Activated CD4-positive, alpha-beta T cell treated with anti-CD3 and anti-CD28 coated beads for 48 hours (primary cell): ENCODE results near the gene HMGN3.

Source experiments
- DNase-seq: peaks from one replicate; pipeline ENCODE4 v3.0.0-alpha.2; 2020

HMGN3 gene

DNA sequence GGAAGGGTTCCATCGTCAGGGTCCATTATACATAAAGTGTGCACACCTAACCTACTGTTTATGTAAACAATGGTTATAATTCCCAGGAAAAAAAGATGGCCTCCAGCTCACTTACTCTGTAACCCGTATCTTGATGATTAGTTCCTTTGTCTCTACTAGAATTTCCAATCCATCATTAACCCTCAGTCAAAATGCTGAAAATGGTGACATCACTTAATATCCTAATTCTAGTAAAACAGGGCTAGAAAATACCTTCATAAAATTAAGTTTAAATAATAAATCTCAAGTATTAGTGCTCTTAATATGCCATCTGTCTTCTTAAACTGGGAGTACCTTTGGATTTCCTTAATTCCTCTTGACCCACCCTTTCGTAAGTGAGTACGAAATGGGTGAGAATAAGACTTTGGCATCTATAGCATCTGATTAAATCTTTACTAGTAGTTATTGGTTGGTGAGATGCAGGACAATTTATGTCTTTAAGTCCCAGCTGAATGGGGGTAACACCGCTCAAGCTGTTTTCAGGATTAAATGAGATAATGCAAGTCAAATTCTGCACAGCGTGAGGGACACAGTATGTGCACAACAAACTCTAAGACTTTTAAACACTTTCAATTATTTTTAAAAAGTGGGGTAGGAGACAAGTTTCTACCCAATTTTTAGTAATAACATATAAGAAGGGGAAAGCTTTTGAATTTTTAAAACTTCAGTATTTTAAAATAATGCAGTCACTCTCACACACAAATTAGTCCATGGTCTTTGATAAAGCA is 1.6 kb downstream of the HMGN3 start:
- no peak for DNase-seq

DNA sequence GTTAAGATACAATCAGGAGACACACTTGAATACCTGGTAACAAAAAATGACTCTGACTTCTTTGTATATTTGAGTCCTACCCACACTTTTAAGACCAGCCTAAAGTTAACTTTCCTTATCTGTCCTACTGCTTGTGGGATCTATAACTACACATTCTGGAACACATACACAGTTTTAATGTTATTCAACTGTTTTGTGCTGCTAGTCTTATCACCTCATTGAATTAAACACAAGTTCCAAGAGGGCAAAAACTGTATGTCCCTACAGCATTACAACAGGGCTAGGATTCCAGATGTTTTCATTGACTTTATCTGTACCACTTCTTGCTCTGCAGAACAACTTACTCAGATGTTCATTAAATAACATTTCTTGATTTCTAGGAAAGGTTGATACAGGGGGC is 2.8 kb downstream of the HMGN3 start:
- no peak for DNase-seq

DNA sequence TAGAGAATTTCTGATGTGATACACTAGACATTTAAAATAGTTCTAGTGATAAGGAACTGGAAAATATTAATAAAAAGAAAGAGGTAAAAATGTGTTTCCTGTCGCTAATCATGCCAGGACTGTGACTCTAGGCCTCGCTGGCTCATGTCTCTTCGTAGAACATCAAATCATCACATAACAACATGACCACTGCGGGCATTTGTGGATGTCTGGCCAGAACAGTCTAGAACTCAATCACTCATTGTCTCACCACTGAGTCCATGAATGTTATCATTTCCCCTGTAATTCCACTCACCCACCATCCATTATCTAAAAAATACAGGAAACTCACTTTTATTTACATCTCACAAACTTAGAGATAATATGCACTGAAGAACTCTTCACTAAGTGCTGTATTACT is 3.4 kb downstream of the HMGN3 start:
- DNase-seq, result no peak

DNA sequence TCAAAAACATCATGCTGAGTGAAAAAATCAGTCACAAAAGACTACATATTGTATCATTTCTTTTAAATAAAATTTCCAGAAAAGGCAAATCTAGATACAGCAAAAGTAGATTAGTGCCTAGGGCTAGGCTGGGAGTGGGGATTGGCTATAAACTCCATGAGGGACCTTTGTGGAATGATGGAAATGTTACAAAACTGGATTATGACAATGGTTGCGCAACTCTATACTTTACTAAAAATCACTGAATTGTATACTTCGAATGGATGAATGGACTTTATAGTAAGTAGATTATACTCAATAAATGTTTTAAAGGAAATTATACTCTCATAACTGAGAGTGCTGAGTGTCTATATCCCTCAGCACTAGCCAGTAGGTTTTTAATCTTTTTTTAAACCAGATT is 4.3 kb downstream of the HMGN3 start:
- DNase-seq, result no peak

DNA sequence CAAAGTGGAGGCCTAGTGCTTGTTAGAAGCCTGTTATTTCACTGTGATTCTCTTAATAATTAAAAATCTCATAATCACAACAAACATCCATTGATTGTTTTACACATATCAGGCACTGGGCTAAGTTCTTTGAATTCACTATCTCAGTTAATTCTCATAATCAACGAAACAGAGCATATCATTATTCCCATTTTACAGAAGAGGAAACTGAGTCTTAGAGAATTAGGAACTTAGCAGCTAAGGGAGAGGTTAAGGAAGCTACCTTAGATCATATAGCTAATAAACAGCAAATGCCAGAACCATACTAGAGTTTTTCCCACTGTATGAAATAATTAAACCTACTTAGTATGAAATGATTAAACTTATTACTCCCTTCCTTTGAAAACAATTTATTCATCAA is 7.0 kb downstream of the HMGN3 start:
- no peak for DNase-seq

DNA sequence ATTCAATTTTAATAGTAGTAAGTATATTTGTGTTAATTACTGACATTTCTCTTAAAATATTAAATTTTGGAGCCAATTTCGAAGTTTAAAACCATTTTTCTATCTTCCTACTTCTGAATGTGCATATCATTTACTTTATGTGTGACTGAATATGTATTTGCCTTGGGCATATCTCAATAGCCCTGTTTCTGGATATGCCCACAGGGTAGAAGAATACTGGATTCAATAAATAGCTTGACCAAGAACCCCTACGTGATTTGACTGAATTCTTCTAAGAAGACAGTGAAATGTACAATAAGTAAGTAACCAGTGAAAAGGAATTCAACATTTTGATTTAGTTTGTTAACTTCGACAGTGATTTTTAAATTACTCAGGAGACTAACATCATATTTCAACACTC is 7.8 kb downstream of the HMGN3 start:
- DNase-seq, result no peak

DNA sequence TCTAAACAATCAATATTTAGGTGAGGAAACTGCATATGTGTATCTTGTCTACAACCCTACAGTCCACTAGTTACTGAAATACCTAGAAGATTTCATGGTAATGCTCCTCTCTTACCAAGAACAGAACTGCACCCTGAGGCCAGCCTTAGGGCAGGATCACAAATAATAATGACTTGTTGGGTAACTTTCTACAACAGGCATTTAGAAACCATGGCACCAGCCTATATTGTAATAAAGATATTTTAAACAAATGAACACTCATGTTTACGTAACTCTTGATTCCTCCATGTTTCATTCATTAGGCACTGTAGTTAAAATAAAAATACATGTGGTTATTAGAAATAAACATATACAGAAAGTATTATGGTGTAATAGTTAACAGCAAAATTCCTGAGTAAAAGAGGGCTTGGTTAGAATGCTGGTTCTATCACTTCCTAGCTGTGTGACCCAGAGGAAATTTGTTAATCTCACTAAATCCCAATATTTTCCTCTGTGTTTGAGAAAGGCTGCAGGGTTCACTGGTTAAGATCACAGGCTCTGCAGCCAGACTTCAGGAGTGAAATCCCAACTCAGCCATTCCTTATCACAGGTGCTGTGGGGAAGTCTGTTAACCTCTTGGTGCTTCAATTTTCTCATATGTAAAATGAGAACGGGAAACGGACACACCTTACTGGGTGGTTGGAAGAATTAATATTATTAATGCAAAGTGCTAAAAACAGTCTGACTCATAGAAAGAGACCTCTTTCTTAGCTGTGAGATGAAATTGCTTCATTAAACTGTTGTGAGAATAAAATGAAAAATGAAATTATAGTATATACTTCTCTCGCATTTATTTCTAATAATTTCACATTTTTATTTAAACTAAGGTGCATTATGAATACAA is 8.5 kb downstream of the HMGN3 start:
- DNase-seq, result no peak

DNA sequence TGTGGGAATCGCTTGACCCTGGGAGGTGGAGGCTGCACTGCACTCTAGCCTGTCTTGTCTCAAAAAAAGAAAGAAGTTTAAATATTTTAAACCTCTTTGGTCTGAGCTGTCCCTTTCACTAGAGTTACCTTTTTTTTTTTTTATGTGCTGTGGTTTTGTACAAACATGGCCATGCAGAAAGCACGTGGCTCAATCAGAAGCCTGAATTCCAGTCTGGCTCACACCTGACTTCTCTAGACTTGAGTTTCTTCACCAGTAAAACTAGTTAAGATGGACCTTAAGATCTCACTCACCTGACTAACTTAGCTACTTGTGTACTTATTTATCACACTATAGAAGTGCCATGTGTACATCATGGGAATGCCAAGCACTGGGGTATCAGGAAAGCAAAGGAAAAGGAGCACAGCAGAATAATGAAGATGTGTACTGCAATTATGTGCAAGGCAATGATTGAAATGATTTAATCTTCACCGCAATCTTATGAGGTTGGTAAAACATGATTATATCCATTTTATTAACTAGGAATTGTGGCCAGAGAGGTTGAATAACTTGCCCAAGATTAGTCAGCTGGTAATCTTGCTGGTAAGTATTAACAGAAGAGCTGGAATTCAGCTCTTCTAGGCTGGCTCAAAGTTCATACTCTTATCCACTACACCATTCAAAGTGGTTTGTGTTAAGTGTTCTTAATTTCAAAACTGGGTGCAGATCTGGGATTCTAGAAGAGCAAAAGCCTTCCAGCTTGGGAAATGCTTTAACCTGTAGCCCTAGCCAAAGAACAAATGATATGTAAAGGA is 10.7 kb downstream of the HMGN3 start:
- no peak for DNase-seq

DNA sequence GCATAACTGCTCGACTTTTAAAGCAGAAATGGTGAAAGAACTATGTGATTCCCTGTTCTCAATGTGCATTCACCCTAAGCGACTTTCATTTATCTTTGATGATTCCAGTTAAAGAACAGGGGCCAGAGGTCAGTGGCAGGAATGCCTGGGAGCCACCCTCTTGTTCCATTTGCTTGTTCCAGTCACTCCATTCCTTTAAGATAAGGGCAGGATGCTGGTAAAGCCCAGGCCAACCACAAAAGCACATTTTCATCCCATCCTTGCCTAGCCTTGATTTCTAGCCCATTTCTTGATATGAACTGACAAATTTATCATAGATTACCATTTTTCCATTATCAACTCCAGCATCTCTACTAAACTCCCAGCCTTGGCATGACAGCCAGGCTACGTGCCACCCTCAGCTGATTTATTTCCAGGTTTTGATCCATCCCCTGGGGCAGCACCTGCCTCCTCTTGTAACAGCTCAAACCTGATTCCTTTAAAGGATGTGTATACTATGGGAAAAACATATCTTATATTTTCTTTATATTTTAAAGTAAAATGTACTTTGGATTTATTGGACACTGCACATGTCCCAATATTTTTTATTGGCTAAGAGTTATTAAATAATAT is 19.2 kb downstream of the HMGN3 start:
- DNase-seq, result no peak

DNA sequence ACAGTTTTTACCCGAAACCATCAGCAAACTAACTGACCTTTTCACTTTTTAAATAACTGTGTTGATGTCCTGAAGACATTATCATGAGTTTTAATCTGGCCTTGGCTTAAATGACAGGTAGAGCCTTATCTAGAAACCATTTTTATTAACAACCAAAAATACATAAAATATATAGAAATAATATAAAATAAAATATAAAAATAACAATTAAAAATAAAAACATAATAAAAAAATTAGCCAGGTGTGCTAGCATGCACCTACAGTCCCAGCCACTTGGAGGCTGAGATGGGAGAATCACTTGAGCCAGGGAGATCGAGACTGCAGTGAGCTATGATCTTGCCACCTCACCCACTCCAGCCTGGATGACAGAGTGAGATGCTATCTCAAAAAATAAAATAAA is 21.6 kb downstream of the HMGN3 start:
- no peak for DNase-seq

DNA sequence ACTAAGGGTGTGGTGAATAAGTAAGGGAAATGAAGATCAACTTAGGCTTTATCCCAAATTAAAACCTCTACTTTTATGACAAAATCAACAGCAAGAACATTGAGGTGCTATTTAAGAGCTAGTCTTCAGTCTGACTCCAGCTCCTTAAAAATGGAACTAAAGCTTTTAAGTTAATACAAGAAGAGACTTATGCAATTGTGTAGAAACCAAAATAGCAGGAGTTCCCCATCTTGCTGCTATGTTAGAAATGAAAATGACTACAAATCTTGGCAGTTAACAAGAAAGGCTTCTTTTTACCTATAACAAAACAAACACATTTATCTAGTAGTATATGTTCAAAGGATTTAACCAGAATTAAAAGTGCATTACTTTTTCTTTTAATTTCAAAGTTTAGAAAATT is 25.7 kb downstream of the HMGN3 start:
- no peak for DNase-seq

DNA sequence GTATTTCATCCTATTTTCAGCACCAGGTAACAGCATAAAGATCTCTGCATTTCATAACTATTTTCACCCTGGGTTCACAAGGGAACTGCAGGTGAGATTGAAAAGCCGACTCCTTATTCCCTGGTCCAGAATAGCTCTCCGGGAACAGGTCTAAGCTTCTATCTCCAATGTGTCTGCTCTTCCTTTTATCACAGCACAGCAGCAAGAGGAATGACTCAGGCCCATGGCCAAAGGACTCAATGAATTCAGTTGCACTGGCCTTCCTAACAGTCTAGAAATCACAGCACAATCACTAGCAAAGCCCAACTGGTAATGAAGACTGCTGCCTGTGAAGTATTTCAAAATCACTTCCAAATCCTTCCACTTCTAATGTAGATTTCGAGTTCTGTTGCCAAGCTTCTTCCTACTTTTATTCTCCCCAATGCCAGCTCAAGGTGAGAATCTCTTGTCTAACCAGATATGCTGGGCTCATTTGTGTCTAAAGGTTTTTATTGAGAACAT is 30.7 kb downstream of the HMGN3 start:
- DNase-seq, result no peak

DNA sequence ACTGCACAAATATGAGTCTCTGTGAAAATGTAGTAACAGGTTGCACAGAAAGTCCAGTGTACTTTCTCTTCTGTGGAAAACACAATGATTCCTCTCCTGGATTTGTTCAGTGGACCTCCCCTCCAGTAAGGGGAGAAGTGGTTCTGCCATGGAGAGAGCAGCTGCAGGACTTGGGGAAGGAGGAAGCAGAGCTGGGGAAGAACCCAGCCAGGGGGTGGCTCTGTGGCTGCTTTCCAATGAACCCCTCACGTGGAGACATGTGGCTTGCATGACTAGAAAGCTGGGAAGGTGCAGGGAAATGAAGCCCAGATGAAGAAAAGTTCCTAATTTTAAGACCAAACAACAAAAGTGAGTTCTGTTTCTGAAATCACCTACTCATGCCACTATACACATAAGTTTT is 31.9 kb downstream of the HMGN3 start:
- DNase-seq, result no peak

DNA sequence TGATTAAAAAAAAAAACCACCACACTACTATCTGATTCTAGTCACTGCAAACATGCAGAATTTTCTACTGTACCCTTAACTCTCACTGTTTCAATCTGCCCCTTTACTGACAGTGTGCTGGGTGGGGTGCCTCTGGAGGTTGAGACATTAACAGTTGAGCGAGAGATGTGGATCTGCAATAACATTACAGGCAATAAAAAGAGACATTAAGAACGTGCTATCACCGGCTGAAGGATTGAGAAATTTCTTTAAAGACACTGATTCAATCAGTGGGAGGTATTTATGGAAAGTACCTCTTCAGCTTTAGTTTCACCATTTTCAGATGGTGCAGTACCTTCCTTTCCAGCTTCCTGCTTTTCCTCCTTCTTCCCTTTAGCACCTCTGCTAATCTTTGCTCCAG is 32.5 kb downstream of the HMGN3 start:
- no peak for DNase-seq

DNA sequence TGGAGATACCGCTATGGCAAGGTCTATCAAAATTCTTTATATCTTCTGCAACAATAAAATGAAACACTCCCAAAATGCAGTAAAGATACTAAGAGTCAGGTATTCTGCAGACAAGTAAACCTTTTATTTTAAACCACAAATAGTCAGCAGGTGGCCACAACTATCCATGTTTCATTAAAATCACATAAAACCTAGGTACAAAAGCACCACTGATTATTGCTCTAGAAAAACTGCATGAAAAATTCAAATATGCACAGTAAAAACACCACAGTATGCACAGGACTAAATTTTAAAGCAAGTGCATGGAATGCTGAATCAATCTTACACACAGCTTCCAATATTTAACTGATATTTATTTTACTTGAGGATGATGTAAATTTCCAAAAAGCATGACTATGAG is 33.3 kb downstream of the HMGN3 start:
- no peak for DNase-seq

DNA sequence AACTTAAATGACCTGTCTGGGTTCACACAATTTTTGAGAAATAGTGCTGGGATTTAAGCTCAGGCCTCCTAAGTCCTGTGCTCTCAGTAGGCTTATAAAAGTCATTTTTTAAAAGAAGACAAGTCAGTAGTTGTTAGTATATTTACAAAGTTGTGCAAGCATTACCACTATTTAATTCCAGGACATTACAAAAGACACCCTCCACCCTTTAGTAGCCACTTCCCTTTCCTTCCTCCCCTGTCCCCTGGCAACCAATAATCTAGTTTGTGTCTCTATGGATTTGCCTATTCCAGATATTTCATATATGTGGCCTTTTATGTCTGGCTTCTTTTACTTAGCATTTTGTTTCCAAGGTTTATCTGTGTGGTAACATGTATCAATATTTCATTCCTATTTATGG is 37.6 kb downstream of the HMGN3 start:
- DNase-seq, result no peak

DNA sequence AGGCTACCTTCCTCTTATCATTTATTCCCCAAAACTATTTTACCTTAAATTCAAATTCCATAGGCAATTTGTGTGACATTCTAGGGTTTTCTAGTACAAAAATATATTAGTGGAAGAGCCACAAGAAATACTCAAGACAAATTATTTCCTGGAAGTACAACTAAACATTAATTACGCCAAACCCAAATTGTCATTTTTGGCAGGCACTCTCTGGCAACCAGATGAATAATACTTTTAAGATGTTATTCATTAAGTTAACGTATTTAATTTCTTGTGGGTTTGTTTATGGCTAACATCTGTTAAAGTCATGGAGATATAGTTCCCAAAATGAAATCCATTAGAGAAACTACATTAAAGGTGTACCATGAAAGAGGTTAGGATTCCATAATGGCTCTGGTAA is 40.5 kb downstream of the HMGN3 start:
- no peak for DNase-seq

DNA sequence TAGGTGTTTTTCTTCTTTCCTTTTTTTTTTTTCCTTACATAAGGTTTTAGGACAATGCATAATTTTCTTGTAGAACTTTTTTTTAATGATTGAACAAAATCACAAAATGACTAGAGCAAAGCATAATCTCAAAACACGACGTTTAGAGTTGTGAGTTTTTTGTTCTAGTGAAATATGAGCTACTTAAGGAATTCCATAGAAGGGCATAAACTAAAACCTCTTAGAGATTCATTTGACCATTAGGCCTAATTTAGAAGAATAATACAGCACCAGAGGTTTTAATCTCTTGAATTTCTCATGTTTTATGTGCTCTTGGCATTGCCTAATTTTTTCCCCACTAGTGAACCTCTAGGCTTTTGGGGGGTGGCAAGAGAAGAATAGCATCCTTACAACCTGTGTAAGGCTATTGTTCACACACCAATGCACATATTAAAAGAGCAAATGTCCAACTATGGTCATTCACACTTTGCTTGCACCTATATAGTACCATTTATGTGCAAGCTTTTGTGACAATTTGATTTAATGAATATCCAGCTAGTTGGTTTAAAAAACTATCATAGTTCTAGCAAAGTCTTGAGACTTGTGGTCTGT is 44.6 kb downstream of the HMGN3 start:
- no peak for DNase-seq

DNA sequence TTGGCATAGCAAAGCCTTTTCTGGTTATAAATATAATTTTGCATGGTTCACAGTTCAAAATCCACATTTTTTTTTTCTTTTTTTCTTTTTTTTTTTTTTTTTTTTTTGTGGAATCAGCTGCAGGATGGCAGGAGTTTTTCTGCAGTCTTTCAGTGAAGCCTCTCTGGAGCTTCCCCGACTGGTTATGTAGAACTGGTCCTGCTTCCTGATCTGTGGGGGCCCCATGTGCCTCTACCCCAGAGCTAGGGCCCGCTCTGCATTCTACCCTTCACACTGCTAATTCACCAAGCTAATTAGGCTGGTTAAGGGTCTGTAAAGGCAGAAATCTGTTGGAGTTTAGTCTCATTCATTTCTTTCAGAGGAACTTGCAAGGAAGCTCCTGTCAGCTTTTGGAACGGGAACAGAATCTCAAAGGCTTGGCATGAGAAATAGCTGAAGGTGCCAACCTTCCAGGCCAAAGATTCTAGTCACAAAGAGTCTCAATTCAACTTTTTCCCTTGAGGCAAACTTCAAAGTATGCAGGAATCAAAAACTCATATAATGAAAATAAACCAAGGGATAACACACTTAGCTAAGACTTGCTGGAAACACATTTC is 45.5 kb downstream of the HMGN3 start:
- no peak for DNase-seq

DNA sequence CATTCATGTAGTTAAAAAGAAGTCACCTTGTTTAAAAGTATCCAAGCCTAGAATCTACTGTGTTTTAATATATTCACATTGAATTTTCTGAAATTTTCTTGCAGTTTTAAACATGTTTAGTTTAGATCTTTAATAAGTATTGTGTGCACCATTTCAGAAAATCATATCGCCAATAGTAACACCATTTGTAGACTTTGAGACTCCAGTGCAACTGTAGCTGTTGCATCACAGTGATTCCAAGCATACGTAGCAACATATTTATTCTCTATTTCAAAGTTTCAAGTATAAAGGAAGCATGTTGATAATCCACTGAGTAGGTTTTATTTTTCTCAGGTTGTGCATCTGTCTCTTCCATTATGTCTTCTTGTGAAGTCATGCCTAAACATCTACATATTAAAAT is 46.4 kb downstream of the HMGN3 start:
- DNase-seq, result no peak

DNA sequence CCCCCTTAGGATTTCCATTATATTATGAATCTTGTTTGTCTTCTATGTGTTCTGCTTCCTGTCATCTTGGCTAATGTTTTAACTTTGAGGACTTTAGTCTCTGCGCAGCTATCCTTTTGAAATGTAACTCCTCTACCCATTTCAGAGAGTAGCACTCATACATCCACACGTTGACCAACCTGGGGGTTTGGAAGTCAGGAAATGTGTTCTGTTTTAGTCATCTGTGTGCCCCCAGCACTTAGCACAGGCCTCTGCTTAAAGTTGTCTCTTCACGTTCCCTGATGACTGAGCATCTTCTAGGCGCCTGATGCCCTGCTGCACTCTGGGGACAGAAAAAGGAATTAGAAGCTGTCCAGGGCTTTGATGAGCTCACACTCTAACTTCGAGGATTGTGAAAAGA is 47.9 kb downstream of the HMGN3 start:
- DNase-seq, result no peak

DNA sequence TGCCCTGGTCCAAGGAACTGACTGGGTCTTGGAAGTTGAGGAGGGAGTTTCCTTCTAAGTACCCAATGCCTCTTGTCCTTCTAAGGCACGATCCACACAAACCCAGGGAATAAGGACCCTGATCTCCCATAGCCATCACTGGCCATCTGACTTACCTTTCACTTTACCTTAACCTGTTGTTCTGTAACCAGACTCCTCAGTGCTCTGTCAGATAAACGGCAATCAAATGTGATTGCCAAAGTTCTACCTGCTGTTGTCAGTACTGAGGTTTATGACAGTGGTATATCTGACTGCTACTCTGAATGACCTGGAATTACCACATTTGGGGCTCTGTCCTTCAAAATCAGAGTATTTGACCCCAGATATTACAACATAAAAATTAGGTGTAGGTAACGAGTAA is 49.8 kb downstream of the HMGN3 start:
- no peak for DNase-seq
